Body of pancreas (tissue), 4 donors: ENCODE results near the gene ABCF1.

Source experiments
- CTCF ChIP-seq, 7 experiments: fragments of 450-650 bp in 4 of 7; fragments of 200-600 bp in 3 of 7; sonication (generic) in 3 of 7; IDR thresholded peaks; one replicate each; pipeline ENCODE4 v1.5.1; 2016 to 2019; ENCODE audit warnings: antibody characterized with exemption in 7 of 7
- POLR2A ChIP-seq, 3 donors: fragments of 450-650 bp; IDR thresholded peaks; one replicate each; pipeline ENCODE4 v1.6.1; 2016; ENCODE audit warnings: antibody characterized with exemption in 3 of 3, mild to moderate bottlenecking in 2 of 3

GRCh38 chr6:30614044-30614842, 43.0 kb downstream of the ABCF1 start:
- TF ChIP-seq POLR2A (IDR thresholded peaks at IDR 0.05) (no peak), CTCF (IDR thresholded peaks at IDR 0.05) (no peak)
